K562 treated with DMSO at 1 percent for 12 hours (cell line): Measurements from ENCODE around the gene FOXD4L3. TPM values are rescaled to one million over a fixed set of nuclear protein-coding genes. Genes with fewer than 3 reads are reported as not detected.

ENCODE experiments used
- total RNA-seq: library from RNA; unstranded; fragments of 300-600 nt; gene quantifications from 2 replicates; pipeline ENCODE4 v1.2.3, GENCODE V29; 2022; ENCODE audit not compliant: insufficient read depth

FOXD4L3 gene
- not detected in 2 replicates for total RNA-seq

GRCh38 chr9:68302567-68302966 lies at the start of gene FOXD4L3:
FOXD4L3 (plus strand) TSS chr9:68302867; CDS start chr9:68302952, 85 bp downstream.

Other genes with a start within 250 kb of the FOXD4L3 start
- 2.9 and 4.4 TPM in 2 replicates for gene ZNG1C, start 60.9 kb upstream of the FOXD4L3 start, total RNA-seq
- not detected in 2 replicates for gene PGM5, start 53.7 kb downstream of the FOXD4L3 start, total RNA-seq
- gene TMEM252, start 238.0 kb downstream of the FOXD4L3 start, total RNA-seq = not detected in 2 replicates